WI38 (cell line): ENCODE results near the gene DCDC2B.

ENCODE experiments used
- H3K4me3 ChIP-seq: 2 replicates; pipeline ENCODE4 v1.5.1; 2011; ENCODE audit warnings: low read depth, mild to moderate bottlenecking, control low read depth, low read length
- TF ChIP-seq, protein P1 (sequence below): IDR thresholded peaks from 2 replicates; pipeline ENCODE4 v1.5.1; 2012; ENCODE audit warnings: low read depth, mild to moderate bottlenecking, control low read depth, low read length

Gene DCDC2B

DNA sequence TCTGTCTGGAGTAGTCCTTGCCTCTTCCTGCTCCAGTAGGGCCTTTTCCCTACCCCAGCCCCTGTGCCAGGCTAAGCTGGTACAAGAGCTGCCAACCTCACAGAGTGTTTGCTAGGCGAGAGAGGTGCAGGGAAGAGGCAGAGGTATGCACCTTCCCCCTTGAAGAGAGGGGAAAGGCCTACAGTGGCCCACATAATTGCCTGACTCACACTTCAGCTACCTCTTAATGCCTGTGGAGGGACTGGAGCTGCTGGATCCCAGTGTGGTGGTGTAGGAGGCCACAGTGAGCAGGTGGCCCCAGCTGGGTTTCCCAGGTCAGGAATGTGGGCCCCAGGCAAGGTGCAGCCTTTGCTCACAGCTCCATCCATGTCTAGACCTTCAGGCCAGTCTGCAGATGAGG is 11.8 kb upstream of the DCDC2B start:
- TF ChIP-seq, protein P1, sequence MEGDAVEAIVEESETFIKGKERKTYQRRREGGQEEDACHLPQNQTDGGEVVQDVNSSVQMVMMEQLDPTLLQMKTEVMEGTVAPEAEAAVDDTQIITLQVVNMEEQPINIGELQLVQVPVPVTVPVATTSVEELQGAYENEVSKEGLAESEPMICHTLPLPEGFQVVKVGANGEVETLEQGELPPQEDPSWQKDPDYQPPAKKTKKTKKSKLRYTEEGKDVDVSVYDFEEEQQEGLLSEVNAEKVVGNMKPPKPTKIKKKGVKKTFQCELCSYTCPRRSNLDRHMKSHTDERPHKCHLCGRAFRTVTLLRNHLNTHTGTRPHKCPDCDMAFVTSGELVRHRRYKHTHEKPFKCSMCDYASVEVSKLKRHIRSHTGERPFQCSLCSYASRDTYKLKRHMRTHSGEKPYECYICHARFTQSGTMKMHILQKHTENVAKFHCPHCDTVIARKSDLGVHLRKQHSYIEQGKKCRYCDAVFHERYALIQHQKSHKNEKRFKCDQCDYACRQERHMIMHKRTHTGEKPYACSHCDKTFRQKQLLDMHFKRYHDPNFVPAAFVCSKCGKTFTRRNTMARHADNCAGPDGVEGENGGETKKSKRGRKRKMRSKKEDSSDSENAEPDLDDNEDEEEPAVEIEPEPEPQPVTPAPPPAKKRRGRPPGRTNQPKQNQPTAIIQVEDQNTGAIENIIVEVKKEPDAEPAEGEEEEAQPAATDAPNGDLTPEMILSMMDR = no peak
- no peak overlapping the region for H3K4me3 ChIP-seq

DNA sequence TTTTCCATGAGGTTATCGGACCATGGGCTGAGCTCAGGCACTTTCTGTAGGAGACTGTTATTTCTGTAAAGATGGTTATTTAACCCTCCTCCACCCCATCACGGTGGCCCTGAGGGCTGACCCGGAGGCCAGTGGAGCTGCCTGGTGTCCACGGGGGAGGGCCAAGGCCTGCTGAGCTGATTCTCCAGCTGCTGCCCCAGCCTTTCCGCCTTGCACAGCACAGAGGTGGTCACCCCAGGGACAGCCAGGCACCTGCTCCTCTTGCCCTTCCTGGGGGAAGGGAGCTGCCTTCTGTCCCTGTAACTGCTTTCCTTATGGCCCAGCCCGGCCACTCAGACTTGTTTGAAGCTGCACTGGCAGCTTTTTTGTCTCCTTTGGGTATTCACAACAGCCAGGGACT is 11.1 kb upstream of the DCDC2B start:
- H3K4me3 ChIP-seq = no peak overlapping the region
- TF ChIP-seq, protein P1 = no peak

DNA sequence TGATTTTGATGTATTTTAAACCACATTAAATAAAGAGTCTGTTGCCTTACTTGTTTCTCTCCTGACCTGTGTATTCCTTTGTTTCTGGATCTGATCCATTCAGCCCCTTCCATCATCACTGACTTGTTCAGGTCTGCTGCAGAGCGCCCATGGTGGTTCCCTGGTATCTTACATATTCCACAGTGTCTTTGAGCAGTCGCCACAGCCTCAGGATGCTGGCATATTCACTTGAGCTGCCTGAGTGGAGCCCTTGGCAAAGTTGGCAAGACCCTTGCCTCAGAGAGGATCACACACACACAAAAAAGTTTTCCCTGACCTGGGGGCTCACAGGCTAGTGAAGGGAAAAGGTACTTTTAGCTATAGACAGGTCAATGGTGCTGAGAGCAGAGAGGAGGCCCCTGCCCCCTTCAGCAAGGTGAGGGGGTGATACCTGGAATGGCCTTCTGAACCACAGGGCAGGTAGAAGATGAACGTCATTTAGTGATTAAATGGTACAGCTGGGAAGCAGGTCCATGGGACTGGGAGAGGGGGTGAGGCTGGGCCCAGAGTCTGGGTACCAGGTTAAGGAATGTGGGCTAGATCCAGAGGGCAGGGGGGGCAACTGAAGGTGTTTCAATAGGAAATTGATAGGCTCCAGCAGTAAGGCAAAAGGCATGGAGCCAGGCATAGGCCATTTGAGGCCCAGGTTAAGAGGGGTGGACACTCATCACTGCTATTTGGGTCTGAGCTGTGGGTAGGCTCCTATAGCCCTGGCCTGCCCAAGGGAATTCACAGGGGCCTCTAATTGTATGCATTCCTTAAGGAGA is 10.4 kb upstream of the DCDC2B start:
- H3K4me3 ChIP-seq = no peak overlapping the region
- TF ChIP-seq, protein P1 = no peak

DNA sequence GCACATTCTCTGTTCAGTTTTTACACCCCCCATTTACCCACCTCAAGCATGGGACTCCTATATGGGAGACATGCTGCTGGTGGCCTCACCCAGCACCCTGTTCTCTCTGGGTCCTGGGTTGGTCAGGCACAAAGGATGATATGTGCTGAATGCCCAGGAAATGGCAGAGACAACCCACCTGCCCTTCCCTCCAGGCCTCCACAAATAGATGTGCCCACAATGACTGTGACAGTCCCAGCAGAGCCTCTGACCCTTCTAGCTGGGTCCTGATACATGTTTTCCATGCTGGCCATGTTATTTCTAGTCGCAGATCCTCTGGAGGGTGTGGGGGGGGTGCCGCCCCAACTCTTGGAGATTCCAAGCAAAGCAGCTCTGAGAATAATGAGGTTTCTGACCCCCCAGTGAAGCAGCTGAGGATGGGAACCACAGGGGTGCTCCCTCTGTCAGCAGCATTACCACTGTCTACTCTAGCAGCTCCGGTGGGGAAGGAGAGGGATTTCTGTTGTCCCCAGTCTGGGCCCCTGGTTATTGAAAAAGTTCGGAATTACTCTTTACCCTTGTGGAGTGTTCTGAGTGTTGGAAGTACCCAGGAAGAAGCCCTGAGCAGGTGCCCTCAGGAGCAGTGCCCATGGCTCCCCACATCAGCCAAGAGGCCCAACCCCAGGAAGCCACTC is 9.7 kb upstream of the DCDC2B start:
- TF ChIP-seq, protein P1 = no peak
- H3K4me3 ChIP-seq = no peak overlapping the region

DNA sequence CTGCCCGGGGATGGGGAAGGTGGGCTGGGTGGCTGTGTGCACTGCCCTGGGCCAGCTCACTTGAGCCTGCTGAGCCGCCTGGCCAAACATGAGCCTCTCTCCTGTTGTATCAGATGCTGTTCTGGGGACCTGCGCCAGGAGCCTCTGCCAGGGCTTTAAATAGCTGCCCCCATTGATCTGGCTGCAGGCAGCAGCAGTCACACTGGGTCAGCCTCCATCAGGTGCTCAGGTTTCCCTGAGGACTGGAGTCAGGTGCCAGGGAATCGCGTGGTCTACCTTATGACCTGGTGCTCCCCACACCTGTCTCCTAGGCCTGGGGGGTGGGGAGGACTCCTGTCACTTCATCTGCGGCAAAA is 9.2 kb upstream of the DCDC2B start:
- peak overlapping the region; percentile 75 for H3K4me3 ChIP-seq

DNA sequence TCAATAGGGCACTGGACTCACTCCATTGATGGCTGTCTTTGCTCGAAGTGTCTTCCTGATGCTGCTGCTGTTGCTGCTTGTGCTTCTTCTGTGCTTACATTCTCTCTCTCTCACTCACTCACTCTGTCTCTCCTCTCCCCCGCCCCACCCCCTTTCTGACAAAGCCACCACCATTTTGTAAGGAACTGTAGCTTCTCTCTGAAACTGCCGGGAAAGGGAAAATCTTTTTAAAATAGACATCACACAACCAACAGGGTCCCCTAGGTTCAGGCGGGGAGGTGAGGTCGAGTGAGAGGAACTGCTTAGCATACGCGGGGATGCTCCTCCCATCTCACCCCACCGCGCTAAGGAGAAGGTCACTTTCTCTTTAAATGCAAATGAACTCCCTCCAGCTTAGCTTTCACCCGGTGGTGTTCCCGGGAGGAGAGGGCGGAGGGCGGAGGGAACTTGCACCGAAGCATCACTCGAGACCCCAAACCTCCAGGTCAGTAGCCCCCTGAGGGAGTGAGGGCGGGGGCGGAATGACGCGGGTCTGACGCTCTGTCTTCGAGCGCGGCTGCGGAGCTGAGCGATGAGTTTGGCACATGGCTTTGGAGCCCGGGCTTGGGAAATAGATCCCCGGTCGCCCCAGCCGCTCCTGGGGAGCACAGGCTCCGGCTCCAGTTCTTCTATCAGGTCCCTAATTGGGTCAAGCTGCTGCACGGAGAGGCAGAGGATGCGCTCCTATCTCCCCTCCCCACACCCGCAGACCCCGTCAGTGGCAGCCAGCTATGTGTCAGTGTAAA is 8.5 kb upstream of the DCDC2B start, which contains the start of gene CCDC28B:
Gene CCDC28B (plus strand): TSS at position 370 of the 785 bp plus-strand sequence. CDS start 1,341 bp downstream, outside the sequence.
- H3K4me3 ChIP-seq = peak within 1 kb of the TSS; percentile 75
- TF ChIP-seq, protein P1 = no peak

More for the DNA sequence above, 9.2 kb upstream of the DCDC2B start:
- TF ChIP-seq, protein P1 = no peak
